Epidermal melanocyte (primary cell): ENCODE data around the gene DNMBP.
"Not testable (repeated sequence)": the region's sequence is repeated elsewhere in the genome, so short reads cannot be mapped to it uniquely, and the experiment has no call there.

ENCODE experiments used
- DNase-seq: peaks from one replicate; pipeline ENCODE4 v3.0.0; 2011; ENCODE audit warnings: low spot score; ENCODE audit not compliant: insufficient read length

The DNMBP gene

DNA sequence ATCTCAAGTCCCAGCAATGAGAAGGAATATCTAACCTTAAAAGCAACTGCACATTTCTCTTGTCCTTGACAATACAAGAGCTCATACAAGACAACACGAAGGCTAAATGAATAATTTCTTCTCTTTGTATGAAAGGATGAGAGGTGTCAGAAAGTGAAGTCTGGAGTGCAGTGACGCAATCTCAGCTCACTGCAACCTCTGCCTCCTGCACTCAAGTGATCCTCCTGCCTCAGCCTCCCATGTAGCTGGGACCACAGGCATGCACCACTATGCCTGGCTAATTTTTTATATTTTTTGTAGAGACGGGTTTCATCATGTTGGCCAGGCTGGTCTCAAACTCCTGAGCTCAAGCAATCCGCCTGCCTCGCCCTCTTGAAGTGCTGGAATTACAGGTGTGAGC lies 24.1 kb downstream of the DNMBP start:
- DNase-seq = not testable (repeated sequence)

DNA sequence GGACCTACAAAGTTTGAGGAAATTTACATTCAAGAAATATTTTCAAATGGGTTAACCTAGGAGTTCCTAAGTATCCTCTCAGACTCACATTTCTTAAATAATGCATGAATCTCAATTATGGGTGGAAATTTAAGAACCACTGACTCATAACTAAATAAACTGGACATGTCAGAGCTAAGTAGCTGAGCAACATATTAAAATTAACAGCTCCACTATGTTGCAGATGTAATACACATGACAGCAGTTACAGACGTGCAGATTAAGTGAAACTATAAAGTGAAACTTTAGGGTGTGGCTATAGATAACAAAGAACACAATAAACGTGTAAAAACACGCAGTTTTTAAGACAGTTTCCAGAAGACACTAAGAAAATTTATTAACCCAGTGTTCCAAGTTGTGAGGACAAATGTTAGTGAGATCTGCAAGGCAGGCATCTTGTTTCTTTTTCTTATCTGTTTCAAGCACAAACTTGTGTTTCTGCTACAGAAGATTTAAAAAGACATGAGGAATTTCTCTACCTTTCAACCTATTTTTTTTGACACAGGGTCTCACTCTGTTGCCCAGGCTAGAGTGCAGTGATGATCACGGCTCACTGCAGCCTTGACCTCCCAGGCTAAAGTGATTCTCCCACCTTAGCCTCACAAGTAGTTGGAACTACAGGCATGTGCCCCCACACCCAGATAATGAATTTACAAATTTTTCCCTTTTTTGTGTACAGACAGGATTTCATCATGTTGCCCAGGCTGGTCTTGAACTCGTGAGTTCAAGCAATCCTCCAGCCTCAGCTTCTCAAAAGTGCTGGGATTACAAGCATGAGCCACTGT lies 25.3 kb downstream of the DNMBP start:
- DNase-seq = no peak

DNA sequence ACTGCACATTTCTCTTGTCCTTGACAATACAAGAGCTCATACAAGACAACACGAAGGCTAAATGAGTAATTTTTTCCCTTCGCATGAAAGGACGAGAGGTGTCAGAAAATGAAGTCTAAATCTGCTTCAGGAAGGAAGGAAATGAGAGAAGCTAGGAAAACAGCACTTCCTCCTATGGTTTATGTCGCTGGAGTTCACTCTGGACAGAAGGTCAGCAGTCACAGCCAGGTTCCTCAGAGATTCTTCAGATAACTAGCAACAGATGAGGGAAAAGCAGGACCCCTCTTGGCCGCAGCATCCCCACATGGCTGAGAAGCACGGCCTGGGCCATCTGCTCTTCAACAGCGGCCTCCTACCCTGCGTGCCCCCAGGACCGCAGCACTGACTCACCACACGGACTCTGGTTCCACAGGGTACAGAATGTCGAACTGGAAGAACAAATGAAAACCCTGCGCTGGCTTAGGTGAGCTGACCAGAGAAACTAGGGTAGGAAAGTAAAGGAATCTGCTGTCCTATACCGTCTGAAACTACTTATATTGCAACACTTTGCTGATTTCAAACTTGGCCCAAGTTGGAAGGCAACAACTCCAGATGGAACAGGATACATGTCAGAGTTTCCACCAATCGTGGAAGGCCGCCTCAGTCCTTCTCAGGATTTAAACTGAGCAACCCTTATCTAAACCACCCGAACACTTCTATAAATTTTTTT lies 26.3 kb downstream of the DNMBP start:
- DNase-seq = peak; percentile 28

DNA sequence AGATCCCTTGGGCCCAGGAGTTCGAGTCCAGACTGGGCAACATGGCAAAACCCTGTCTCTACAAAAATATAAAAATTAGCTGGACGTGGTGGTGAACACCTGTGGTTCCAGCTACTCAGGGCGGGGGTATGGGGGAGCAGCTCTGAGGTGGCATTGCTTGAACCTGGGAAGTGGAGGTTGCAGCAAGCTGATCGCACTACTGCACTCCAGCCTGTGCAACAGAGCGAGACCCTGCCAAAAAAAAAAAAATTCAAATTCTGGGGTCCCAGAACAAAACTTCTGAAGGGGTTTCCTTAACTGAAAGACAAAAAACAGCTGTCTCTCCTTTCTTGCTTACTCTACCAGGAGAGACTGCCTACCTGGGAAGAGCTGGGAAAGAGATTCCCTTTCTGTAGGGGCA lies 27.0 kb downstream of the DNMBP start:
- DNase-seq = no peak

DNA sequence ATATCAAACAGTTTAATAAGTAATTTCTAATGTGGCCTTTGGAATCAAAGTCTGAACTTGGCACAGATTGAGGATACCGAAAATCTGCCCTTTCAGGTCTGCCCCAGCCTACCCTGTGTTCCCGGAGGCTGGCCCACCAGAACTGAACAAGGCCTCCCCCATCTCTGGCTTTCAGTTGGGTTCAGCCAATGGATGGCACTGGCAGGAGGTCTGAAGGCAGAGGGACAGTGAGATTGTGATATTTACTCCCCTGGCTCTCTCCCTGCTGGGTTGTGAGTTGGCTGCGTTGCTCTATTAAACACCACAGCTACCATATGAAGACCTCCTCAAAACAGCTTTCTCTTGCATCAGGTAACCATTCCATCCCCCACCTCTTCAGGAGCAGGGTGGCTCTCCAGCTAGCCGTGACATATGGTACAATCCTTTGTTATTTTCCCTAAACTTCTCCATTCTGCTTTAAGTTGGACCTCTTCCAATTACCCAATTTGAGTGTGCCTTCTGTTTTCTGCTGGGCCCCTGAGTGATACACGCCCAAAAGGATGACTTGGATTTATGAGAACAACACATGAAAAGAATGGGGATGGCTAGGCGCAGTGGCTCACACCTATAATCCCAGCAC lies 28.1 kb downstream of the DNMBP start:
- no peak for DNase-seq

DNA sequence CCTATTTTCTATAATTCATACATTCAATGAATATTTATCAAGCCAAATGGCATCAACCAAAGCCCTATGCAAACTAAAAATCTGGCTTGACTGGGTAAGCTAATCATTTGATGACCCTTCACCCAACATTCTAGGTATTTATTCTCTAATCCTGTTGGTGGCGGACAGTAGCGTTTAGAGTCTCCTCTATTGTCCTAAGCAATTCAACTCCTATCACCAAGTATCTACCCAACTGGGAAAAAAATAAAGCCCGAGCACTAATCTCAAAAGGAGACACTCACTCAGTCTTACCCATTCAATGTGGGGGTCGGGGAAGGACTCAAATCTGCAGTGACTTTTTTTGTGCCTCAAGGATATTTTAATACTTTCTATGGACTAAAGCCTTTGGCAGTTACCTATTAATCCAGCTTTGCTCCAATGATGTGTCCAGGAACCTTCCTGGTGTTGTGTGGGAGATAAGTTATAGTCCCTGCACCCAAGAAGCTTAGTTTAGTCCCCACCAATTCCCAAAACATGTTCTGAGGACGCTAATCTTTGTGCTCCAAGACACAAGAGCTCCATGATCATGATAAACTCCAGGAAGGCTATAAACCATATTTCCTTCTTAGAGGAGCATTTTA lies 30.6 kb downstream of the DNMBP start:
- DNase-seq = no peak

DNA sequence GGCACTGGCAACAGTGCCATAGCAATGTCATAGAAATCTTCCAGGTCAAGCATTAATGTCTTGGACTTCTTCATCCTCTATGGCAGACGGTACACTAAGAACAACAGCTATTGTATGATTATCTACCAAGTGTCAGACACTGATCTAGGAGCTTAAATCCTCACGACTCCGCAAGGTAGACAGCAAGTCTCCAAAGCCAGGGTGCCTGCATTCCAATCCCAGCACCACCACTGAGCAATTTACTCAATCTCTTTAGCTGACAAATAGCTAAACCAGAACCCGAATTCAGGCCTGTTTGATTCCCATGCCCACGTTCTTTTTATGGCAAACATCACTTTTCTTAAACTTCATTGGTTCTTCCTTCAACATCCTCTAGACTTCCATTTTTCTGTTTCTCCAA lies 31.8 kb downstream of the DNMBP start:
- no peak for DNase-seq

DNA sequence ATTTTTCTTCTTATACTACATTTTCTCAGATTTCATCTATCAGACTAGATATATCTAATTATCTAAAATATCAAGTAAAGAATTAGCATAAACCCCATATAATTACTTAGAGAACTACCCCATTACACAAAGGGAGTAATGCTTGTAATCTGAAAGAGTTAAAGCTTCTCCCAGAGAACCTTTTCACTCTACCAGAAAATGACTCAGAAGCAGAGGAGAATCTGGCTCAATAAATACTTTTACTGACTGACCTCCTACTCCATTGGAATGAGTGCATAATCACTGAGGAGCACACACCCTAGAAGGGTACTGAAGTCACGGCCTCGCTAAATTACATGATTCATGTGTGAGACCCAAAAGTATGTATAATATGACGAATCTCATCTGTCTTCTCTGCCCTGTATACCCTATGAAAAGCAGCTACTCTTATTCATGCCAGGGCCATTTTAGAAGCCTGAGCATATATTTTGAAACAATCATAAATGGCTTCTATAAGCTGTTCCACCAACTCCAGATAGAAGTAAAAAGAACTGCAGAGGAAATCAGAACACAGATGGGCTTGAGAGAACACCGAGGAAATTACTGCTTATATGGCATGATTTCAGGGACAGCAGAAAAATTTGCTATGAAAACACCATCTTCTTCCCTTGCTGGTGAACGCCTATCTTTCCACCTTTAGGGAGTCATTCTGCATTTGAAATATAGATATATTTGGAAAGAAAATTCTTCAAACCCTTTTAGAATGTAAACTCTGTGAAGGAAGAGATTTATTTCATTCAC lies 32.7 kb downstream of the DNMBP start:
- DNase-seq = no peak

DNA sequence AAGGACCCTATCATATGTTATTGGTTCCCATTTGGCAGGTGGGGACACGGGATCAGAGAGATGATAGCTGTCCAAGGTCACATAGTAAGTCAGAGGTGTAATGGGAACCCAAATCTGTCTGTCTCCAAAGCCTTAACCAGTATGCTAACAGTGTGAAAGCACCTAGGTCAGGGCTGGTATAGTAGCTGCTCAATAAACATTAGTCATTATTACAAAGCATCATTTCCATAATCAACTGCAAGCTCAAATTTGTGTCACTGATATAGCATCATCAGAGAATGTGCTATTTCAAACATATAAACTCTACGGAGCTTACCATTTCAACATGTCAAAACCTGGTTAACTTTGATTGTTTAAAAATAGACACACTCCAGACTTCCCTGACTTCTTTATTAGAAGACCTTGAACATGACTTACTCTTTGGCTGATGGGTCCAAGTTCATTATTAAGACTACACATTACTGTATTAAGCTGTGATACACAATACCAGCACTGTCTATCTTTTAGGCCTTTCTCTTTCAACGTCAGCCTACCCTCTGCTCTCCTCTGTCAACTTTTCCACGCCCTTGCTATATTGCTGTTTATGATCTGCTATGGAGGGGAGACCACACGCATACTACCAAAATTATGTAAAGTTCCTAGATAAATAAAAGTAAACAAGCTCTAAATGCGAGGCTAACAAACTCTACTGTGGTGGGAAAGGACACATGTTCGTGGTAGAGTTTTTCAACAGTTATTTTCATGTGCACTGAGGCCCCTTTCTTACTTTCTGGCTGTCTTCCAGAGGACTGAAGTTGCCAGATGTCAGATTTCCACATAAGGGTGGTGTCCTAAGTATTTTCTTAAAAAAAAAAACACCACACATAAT lies 33.6 kb downstream of the DNMBP start:
- peak; percentile 55 for DNase-seq

DNA sequence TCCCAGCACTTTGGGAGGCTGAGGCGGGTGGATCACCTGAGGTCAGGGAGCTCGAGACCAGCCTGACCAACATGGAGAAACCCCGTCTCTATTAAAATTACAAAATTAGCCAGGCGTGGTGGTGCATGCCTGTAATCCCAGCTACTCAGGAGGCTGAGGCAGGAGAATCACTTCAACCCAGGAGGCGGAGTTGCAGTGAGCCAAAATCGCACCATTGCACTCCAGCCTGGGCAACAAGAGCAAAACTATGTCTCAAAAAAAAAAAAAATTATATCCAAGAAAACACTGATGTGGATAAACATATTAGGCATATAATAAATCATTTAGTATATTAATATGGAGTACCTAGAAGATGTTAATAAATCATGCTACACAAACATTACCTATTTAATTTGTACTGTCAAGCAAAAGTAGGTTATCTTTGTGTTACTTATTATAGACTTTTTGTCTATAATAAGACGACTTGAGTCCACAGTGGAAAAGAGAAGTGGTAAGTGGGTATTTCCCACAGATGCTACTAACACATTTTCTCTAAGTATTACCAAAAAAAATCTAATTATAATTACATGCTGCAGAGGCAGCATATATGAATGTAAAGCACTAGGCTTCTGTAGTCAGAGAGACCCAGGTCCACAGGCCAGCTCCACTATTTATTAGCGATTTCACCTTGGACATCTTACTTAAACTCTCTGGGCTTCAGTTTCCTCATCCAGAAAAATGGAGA lies 34.5 kb downstream of the DNMBP start:
- no peak for DNase-seq

DNA sequence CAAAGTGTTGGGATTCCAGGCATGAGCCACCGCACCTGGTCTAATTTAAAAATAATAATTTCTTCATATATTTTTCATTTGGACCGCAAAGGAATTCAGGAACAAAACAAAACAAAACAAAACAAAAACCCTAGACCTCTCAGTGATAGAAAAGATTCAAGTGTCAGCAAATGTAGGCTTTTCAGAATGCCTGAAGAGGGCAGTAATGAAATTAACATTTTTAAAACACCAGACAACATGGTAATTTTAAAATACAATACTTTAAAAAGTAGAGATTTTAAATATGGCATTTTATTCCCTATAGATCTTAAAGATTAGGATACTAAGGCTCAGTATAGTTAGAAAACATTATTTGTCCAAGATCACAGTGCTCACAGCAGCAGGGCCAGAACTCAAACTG lies 36.6 kb downstream of the DNMBP start:
- no peak for DNase-seq

DNA sequence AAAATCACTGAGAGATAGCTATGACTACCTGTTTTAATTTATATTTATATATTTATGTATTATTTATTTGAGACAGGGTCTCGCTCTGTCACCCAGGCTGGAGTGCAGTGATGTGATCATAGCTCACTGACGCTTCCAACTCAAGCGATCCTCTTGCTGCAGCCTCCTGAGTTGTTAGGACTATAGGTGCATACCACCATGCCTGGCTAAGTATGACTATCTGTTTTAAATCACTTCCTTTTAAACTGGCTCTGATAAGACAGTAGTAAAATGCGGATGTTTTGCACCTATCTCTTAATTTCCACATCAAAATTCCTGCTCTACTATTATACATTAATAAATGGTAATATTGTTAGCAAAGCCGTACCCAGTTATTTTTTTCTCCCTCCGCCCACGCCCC lies 41.8 kb downstream of the DNMBP start:
- no peak for DNase-seq

DNA sequence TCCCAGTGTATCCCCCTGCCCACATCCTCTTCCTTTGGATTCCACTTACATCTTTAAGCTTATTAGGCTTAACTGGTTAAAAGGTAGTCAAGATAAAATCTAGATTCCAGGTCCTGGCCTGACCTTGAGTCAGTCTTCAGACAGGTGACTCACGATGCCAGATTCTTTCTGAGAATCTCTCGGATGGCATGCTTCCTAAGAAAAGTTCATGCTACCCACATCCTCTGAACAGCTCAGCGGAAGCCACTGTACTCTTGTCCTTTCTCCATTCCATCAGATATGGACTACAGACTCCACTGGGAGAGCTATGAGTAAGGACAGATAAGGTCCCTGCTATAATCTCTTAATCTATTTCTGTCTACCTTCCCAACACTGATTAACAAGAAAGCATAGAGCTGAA lies 43.4 kb downstream of the DNMBP start:
- no peak for DNase-seq

DNA sequence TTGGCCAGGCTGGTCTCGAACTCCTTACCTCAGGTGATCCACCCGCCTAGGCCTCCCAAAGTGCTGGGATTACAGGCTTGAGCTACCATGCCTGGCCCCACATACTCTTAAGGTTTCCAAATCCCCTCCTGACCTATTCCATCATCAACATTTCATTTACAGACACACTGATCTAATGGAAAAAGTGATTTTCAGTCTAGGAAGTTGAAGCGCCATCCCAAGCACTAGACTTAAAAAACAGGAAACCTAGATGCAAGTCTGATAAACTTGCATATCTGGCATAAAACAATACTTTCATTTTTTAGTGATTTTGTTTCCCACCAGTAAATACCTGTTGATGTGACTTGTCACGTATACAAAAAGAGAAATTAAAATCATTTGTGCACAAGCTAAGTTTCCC lies 44.0 kb downstream of the DNMBP start:
- DNase-seq = no peak

DNA sequence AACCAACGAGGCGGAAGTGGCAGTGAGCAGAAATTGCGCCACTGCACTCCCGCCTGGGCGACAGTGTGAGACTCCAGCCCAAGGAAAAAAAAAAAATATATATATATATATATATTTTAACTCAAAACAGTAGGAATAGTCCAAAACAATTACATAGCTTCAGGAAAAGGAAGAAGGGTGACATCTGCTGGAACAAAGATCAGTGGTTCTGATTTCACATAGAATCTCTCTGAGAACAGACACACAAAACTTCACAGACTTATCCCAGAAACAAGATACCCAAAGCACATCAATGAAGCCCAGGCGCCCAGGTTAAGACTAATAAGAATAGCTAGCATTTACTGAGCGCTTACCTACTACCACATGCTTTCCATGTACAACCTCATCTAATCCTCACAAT lies 45.0 kb downstream of the DNMBP start:
- no peak for DNase-seq

DNA sequence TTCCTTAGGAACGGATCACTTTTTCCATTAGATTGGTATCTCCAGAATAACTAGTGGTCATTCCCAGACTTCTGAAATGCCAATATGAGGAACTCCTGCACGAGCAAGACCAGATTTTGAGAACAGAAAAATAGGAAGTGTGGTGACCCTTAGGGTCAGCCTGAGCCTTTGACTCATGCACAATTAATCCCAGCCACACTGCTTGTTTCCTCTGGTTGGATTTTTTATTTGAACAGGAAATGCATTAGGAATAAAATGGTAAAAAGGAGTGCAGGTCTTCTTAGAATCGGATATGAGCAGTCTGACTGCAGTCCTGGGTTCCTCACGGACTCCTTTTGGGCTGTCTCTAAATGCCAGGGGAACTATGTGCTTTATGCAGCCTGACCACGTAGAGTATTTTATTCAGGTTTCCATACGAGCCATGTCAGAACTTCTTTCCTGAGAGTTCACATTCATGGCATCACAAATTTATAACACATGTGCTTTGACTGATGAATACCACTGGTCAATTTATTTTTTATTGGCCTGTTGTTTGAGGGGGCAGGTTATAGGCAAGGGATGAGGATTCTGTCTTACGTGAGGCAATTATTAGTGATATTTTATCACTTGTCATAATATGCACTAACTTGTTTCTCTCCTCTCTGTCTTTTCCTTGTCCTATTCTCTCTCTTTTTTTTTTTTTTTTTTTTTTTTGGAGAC lies 46.1 kb downstream of the DNMBP start:
- not testable (repeated sequence) for DNase-seq

DNA sequence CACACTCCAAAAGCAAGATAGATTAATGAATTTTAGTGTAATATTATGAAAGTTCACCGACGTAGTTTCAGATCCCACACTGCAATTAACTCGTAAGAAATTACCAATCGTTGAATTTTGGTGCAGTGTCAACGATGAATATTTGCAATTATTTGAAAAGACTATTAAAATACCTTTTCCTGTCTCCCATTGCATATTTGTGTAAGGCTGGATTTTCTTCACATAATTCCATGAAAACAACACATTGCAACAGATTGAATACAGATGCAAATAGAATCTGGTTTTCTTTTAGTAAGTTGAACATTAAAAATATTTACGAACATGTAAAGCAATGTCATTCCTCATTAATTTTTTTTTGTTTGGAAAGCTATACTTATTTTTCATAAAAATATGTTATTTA lies 50.9 kb downstream of the DNMBP start:
- DNase-seq = no peak

DNA sequence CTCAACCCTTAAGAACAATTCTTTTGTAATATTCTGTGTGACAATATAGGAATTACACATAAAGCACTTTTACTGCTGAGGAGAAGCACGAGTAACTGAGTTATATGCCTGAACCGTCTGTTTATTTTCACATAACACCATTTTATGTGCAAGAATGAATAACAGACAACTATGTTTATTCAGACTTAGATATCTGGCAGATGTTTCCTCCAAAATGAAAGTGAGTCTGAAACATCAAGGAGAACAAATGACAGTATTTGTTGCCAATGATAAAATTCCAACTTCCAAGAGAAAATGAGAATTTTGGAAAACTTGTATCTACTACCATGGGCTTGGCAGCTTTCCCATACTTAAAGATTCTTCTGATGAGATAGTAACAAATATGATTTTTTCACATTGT lies 51.4 kb downstream of the DNMBP start:
- DNase-seq = no peak

DNA sequence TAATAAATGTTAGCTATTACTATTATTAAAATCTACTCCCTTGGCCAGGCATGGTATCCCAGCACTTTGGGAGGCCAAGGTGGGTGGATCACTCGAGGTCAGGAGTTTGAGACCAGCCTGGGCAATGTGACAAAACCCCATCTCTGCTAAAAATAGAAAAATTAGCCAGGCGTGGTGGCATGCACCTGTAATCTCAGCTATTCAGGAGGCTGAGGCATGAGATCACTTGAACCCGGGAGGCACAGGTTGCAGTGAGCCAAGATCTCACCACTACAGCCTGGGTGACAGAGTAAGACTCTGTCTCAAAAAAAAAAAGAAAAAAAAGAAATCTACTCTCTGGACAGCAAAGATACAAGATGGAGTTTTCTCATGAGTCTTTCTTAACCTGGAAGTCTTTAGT lies 56.2 kb downstream of the DNMBP start:
- not testable (repeated sequence) for DNase-seq
